ENCODE results near the gene UST.

The UST gene

GRCh38 chr6:148790817-148791216, 44.0 kb downstream of the UST start:
- Histone ChIP-seq H2AFZ (ENCODE audit: low read depth, low read length) (no peak overlapping the region), H2BK12ac (ENCODE audit: low read length in 2 of 2) (no peak overlapping the region), H3K79me1 (replicated peaks; ENCODE audit: low read length, poor library complexity, severe bottlenecking) (peaks cover 10% of the 10 kb centered on the region), H3K27ac (ENCODE audit: low read length, poor library complexity, severe bottlenecking) (no peak overlapping the region), H2AK5ac (ENCODE audit: low read length, severe bottlenecking) (no peak overlapping the region), H3K4me3 (ENCODE audit: insufficient read depth in 1 of 2, low read depth in 1 of 2, low read length in 2 of 2) (no peak overlapping the region), H4K8ac (ENCODE audit: low read length) (no peak overlapping the region), H3K36me3 (ENCODE audit: control insufficient read depth in 1 of 2, insufficient read depth in 2 of 2, low read depth in 1 of 2, low read length in 2 of 2) (no peaks in the 10 kb centered on the region), H3K4me2 (ENCODE audit: low read length, poor library complexity, severe bottlenecking) (no peak overlapping the region), H2BK5ac (ENCODE audit: low read depth, low read length, poor library complexity, severe bottlenecking) (no peak overlapping the region), H2BK15ac (ENCODE audit: low read depth, poor library complexity, severe bottlenecking) (no peak overlapping the region), H3K9me3 (ENCODE audit: control insufficient read depth, low read length) (peaks cover 10% of the 10 kb centered on the region), H3K27me3 (ENCODE audit: control insufficient read depth in 1 of 2, insufficient read depth in 1 of 2, low read length in 2 of 2) (no peaks in the 10 kb centered on the region), H3K23ac (ENCODE audit: low read length in 2 of 2) (no peak overlapping the region), H3K18ac (ENCODE audit: low read depth in 1 of 2, low read length in 2 of 2) (no peak overlapping the region), H3K4ac (ENCODE audit: low read depth in 1 of 2, low read length in 2 of 2) (no peak overlapping the region), H3K14ac (ENCODE audit: low read length in 2 of 2) (no peak overlapping the region), H3K9ac (ENCODE audit: low read length) (no peak overlapping the region), H2BK120ac (ENCODE audit: low read depth, low read length) (no peak overlapping the region), H4K91ac (ENCODE audit: low read length) (no peak overlapping the region), H3K4me1 (ENCODE audit: control insufficient read depth, insufficient read depth, low read depth, low read length) (no peaks in the 10 kb centered on the region)
- WGBS = 98% methylated on average over 10 of the region's 10 CpGs
- no peak for DNase-seq

GRCh38 chr6:148791372-148791771, 44.5 kb downstream of the UST start:
- no peak for DNase-seq
- WGBS = 100% methylated on average over 2 of the region's 3 CpGs
- H3K27me3 ChIP-seq (ENCODE audit: control insufficient read depth in 1 of 2, insufficient read depth in 1 of 2, low read length in 2 of 2) = no peaks in the 10 kb centered on the region

DNA sequence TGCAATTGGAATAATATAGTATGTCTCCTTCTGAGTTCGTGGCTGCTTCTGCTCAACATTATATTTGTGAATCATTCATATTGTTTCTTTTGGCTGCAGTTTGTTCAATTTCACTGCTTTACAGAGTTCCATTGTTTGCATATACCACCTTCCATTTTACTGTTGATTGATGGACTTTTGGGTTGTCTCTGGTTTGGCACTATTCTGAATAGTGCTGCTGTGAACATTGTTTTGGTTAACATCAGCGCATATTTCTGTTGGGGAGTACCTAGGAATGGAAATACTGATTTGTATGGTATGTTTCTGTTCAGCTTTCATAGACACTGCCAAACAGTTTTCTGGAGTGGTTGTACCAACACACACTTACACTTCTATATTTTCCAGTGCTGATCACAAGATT, 46.9 kb downstream of the UST start:
- Histone ChIP-seq H2BK120ac (ENCODE audit: low read depth, low read length) (no peak overlapping the region), H3K18ac (ENCODE audit: low read depth in 1 of 2, low read length in 2 of 2) (no peak overlapping the region), H3K4ac (ENCODE audit: low read depth in 1 of 2, low read length in 2 of 2) (no peak overlapping the region), H3K27me3 (ENCODE audit: control insufficient read depth in 1 of 2, insufficient read depth in 1 of 2, low read length in 2 of 2) (no peaks in the 10 kb centered on the region), H3K4me3 (ENCODE audit: insufficient read depth in 1 of 2, low read depth in 1 of 2, low read length in 2 of 2) (no peak overlapping the region), H3K36me3 (ENCODE audit: control insufficient read depth in 1 of 2, insufficient read depth in 2 of 2, low read depth in 1 of 2, low read length in 2 of 2) (no peaks in the 10 kb centered on the region), H3K23ac (ENCODE audit: low read length in 2 of 2) (no peak overlapping the region), H2AK5ac (ENCODE audit: low read length, severe bottlenecking) (no peak overlapping the region), H3K4me2 (ENCODE audit: low read length, poor library complexity, severe bottlenecking) (no peak overlapping the region), H3K9ac (ENCODE audit: low read length) (no peak overlapping the region), H3K9me3 (ENCODE audit: control insufficient read depth, low read length) (peaks cover 10% of the 10 kb centered on the region), H3K79me1 (replicated peaks; ENCODE audit: low read length, poor library complexity, severe bottlenecking) (peaks cover 14% of the 10 kb centered on the region), H4K91ac (ENCODE audit: low read length) (no peak overlapping the region), H2BK5ac (ENCODE audit: low read depth, low read length, poor library complexity, severe bottlenecking) (no peak overlapping the region), H3K4me1 (ENCODE audit: control insufficient read depth, insufficient read depth, low read depth, low read length) (no peaks in the 10 kb centered on the region), H3K27ac (ENCODE audit: low read length, poor library complexity, severe bottlenecking) (no peak overlapping the region), H2BK12ac (ENCODE audit: low read length in 2 of 2) (no peak overlapping the region), H4K8ac (ENCODE audit: low read length) (no peak overlapping the region), H3K14ac (ENCODE audit: low read length in 2 of 2) (no peak overlapping the region), H2BK15ac (ENCODE audit: low read depth, poor library complexity, severe bottlenecking) (no peak overlapping the region), H2AFZ (ENCODE audit: low read depth, low read length) (no peak overlapping the region)
- WGBS = 86% methylated on average over 1 of the region's 2 CpGs
- no peak for DNase-seq

More at GRCh38 chr6:148791372-148791771, 44.5 kb downstream of the UST start:
- Histone ChIP-seq H3K79me1 (replicated peaks; ENCODE audit: low read length, poor library complexity, severe bottlenecking) (peaks cover 9% of the 10 kb centered on the region), H3K9me3 (ENCODE audit: control insufficient read depth, low read length) (peaks cover 10% of the 10 kb centered on the region), H3K4ac (ENCODE audit: low read depth in 1 of 2, low read length in 2 of 2) (no peak overlapping the region), H3K14ac (ENCODE audit: low read length in 2 of 2) (no peak overlapping the region), H3K18ac (ENCODE audit: low read depth in 1 of 2, low read length in 2 of 2) (no peak overlapping the region), H3K4me1 (ENCODE audit: control insufficient read depth, insufficient read depth, low read depth, low read length) (no peaks in the 10 kb centered on the region), H2BK15ac (ENCODE audit: low read depth, poor library complexity, severe bottlenecking) (no peak overlapping the region), H3K36me3 (ENCODE audit: control insufficient read depth in 1 of 2, insufficient read depth in 2 of 2, low read depth in 1 of 2, low read length in 2 of 2) (no peaks in the 10 kb centered on the region), H4K91ac (ENCODE audit: low read length) (no peak overlapping the region), H2BK120ac (ENCODE audit: low read depth, low read length) (no peak overlapping the region), H3K9ac (ENCODE audit: low read length) (no peak overlapping the region), H2AFZ (ENCODE audit: low read depth, low read length) (no peak overlapping the region), H3K4me3 (ENCODE audit: insufficient read depth in 1 of 2, low read depth in 1 of 2, low read length in 2 of 2) (no peak overlapping the region), H2AK5ac (ENCODE audit: low read length, severe bottlenecking) (no peak overlapping the region), H2BK12ac (ENCODE audit: low read length in 2 of 2) (no peak overlapping the region), H2BK5ac (ENCODE audit: low read depth, low read length, poor library complexity, severe bottlenecking) (no peak overlapping the region), H3K23ac (ENCODE audit: low read length in 2 of 2) (no peak overlapping the region), H3K27ac (ENCODE audit: low read length, poor library complexity, severe bottlenecking) (no peak overlapping the region), H4K8ac (ENCODE audit: low read length) (no peak overlapping the region), H3K4me2 (ENCODE audit: low read length, poor library complexity, severe bottlenecking) (no peak overlapping the region)

DNA sequence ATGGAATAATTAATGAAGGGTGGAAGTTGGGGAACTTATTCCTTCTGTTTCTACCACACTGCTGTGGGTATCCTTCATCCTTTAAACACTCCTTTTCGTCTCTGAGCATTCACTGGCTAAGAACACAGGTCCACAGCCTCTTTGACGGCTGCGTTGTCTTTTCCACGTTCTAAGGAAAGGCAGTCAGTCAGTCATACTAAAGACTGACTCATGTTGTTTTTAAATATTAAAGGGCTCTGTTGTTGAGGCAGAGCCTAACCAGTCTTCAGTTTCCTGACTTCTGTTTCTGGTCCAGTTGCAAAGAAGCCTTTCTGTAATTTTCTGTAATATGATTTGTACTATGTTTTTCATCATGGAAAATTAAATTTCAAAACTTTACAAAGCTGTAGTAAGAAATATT, 48.0 kb downstream of the UST start:
- Histone ChIP-seq H2AFZ (ENCODE audit: low read depth, low read length) (no peak overlapping the region), H2BK15ac (ENCODE audit: low read depth, poor library complexity, severe bottlenecking) (no peak overlapping the region), H3K23ac (ENCODE audit: low read length in 2 of 2) (no peak overlapping the region), H3K9me3 (ENCODE audit: control insufficient read depth, low read length) (peaks cover 10% of the 10 kb centered on the region), H2AK5ac (ENCODE audit: low read length, severe bottlenecking) (no peak overlapping the region), H3K4me1 (ENCODE audit: control insufficient read depth, insufficient read depth, low read depth, low read length) (no peaks in the 10 kb centered on the region), H3K9ac (ENCODE audit: low read length) (no peak overlapping the region), H3K14ac (ENCODE audit: low read length in 2 of 2) (no peak overlapping the region), H2BK12ac (ENCODE audit: low read length in 2 of 2) (no peak overlapping the region), H3K79me1 (replicated peaks; ENCODE audit: low read length, poor library complexity, severe bottlenecking) (peaks cover 16% of the 10 kb centered on the region), H4K8ac (ENCODE audit: low read length) (no peak overlapping the region), H3K4ac (ENCODE audit: low read depth in 1 of 2, low read length in 2 of 2) (no peak overlapping the region), H2BK120ac (ENCODE audit: low read depth, low read length) (no peak overlapping the region), H3K27me3 (ENCODE audit: control insufficient read depth in 1 of 2, insufficient read depth in 1 of 2, low read length in 2 of 2) (no peaks in the 10 kb centered on the region), H2BK5ac (ENCODE audit: low read depth, low read length, poor library complexity, severe bottlenecking) (no peak overlapping the region), H4K91ac (ENCODE audit: low read length) (no peak overlapping the region), H3K4me3 (ENCODE audit: insufficient read depth in 1 of 2, low read depth in 1 of 2, low read length in 2 of 2) (no peak overlapping the region), H3K18ac (ENCODE audit: low read depth in 1 of 2, low read length in 2 of 2) (no peak overlapping the region), H3K4me2 (ENCODE audit: low read length, poor library complexity, severe bottlenecking) (no peak overlapping the region), H3K27ac (ENCODE audit: low read length, poor library complexity, severe bottlenecking) (no peak overlapping the region), H3K36me3 (ENCODE audit: control insufficient read depth in 1 of 2, insufficient read depth in 2 of 2, low read depth in 1 of 2, low read length in 2 of 2) (no peaks in the 10 kb centered on the region)
- 84% methylated on average over 4 of the region's 4 CpGs for WGBS
- DNase-seq = no peak

Measured in mesenchymal stem cell (in vitro differentiated cells and primary cell).